DND-41 (cell line): ENCODE data around the gene AFF2.

Source experiments
- CTCF ChIP-seq: IDR thresholded peaks from 2 replicates; pipeline ENCODE4 v1.5.1; 2012; ENCODE audit warnings: borderline replicate concordance, low read length, moderate library complexity, mild to moderate bottlenecking; ENCODE audit not compliant: poor library complexity, severe bottlenecking; ENCODE audit errors: extremely low read depth
- EZH2 ChIP-seq: IDR thresholded peaks from 3 replicates; pipeline ENCODE4 v1.6.1; 2012; ENCODE audit warnings: borderline replicate concordance, low read depth, mild to moderate bottlenecking, moderate library complexity, low read length, inconsistent platforms; ENCODE audit not compliant: severe bottlenecking

GRCh38 chrX:148958901-148959300, 458.5 kb downstream of the AFF2 start:
- no peak for TF ChIP-seq EZH2
- no peak for TF ChIP-seq CTCF
